HG03025 (cell line): ENCODE results near the gene SPOCK3.
"Not testable (repeated sequence)": the region's sequence is repeated elsewhere in the genome, so short reads cannot be mapped to it uniquely, and the experiment has no call there.

ENCODE experiments used
- ATAC-seq: cut with Tn5 transposase; IDR thresholded peaks from one replicate; pipeline ENCODE4 v1.9.1; 2021; ENCODE audit warnings: mild to moderate bottlenecking, moderate library complexity; ENCODE audit not compliant: unreplicated experiment, low FRiP score

SPOCK3 gene

GRCh38 chr4:167234316-167234881, at the start of gene SPOCK3:
Gene SPOCK3 (minus strand): TSS chr4:167234494.
- peak; percentile 38 for ATAC-seq

- no peak for ATAC-seq
Measured at GRCh38 chr4:167282171-167282864, 48.0 kb upstream of the SPOCK3 start.

- not testable (repeated sequence) for ATAC-seq
Measured at GRCh38 chr4:167281545-167281944, 47.3 kb upstream of the SPOCK3 start.

- no peak for ATAC-seq
Measured at GRCh38 chr4:167274351-167274750, 40.1 kb upstream of the SPOCK3 start.

- no peak for ATAC-seq
Measured at GRCh38 chr4:167265231-167265630, 30.9 kb upstream of the SPOCK3 start.

- ATAC-seq: no peak
Measured at GRCh38 chr4:167248271-167248670, 14.0 kb upstream of the SPOCK3 start.

- no peak for ATAC-seq
Measured at GRCh38 chr4:167239627-167240026, 5.3 kb upstream of the SPOCK3 start.

- no peak for ATAC-seq
Measured at GRCh38 chr4:167238226-167238625, 3.9 kb upstream of the SPOCK3 start.

GRCh38 chr4:167233685-167234315, 494 bp downstream of the SPOCK3 start:
- peak; percentile 55 for ATAC-seq

- no peak for ATAC-seq
Measured at GRCh38 chr4:167232805-167233684, 1.2 kb downstream of the SPOCK3 start.

- no peak for ATAC-seq
Measured at GRCh38 chr4:167230744-167231143, 3.5 kb downstream of the SPOCK3 start.

- peak; percentile 87 for ATAC-seq
Measured at GRCh38 chr4:167222099-167222498, 12.2 kb downstream of the SPOCK3 start.

GRCh38 chr4:167221084-167221483, 13.2 kb downstream of the SPOCK3 start:
- no peak for ATAC-seq

- ATAC-seq: no peak
Measured at GRCh38 chr4:167218022-167218608, 16.2 kb downstream of the SPOCK3 start.

GRCh38 chr4:167216783-167217182, 17.5 kb downstream of the SPOCK3 start:
- no peak for ATAC-seq

- ATAC-seq: no peak
Measured at GRCh38 chr4:167210166-167210565, 24.1 kb downstream of the SPOCK3 start.

GRCh38 chr4:167196344-167197012, 37.8 kb downstream of the SPOCK3 start:
- ATAC-seq: no peak

GRCh38 chr4:167190379-167190778, 43.9 kb downstream of the SPOCK3 start:
- no peak for ATAC-seq

GRCh38 chr4:167185465-167185864, 48.8 kb downstream of the SPOCK3 start:
- ATAC-seq: no peak

- no peak for ATAC-seq
Measured at GRCh38 chr4:167183036-167183435, 51.3 kb downstream of the SPOCK3 start.
